Measurements from ENCODE around the gene MIGA2.
"Not testable (repeated sequence)": the region's sequence is repeated elsewhere in the genome, so short reads cannot be mapped to it uniquely, and the experiment has no call there.

Gene MIGA2

GRCh38 chr9:129028192-129028966 lies 8.0 kb upstream of the MIGA2 start, which contains the start of gene SH3GLB2:
Gene SH3GLB2 (minus strand): TSS chr9:129028331. CDS start chr9:129028154, 177 bp downstream.
- no peaks in the 10 kb centered on the region for H3K9me3 Mint-ChIP-seq
- H3K27ac Mint-ChIP-seq, result no peak within 1 kb of the TSS

GRCh38 chr9:129030191-129030590 lies 6.2 kb upstream of the MIGA2 start:
- H3K27ac Mint-ChIP-seq, result no peak overlapping the region
- no peaks in the 10 kb centered on the region for H3K9me3 Mint-ChIP-seq
- H3K27me3 Mint-ChIP-seq (ENCODE audit: low read depth, poor library complexity), result peaks cover 8% of the 10 kb centered on the region
- H3K4me1 Mint-ChIP-seq, result peaks cover 43% of the 10 kb centered on the region
- no peaks in the 10 kb centered on the region for H3K36me3 Mint-ChIP-seq (ENCODE audit: low read depth)
- TF ChIP-seq CTCF (IDR thresholded peaks at IDR 0.05), result no peak
- no peak overlapping the region for H3K4me3 Mint-ChIP-seq
- DNase-seq, result no peak

More at GRCh38 chr9:129028192-129028966, 8.0 kb upstream of the MIGA2 start, which contains the start of gene SH3GLB2:
- Mint-ChIP-seq H3K27me3 (ENCODE audit: low read depth, poor library complexity) (peaks cover 5% of the 10 kb centered on the region), H3K4me3 (peak within 1 kb of the TSS; percentile 80), H3K36me3 (ENCODE audit: low read depth) (no peaks in the 10 kb centered on the region), H3K4me1 (peaks cover 52% of the 10 kb centered on the region)
- DNase-seq, result peak; percentile 98
- peak; percentile 83 for TF ChIP-seq CTCF (IDR thresholded peaks at IDR 0.05)

- Mint-ChIP-seq H3K4me1 (peaks cover 37% of the 10 kb centered on the region), H3K27ac (no peak overlapping the region), H3K4me3 (no peak overlapping the region), H3K9me3 (no peaks in the 10 kb centered on the region), H3K27me3 (ENCODE audit: low read depth, poor library complexity) (peaks cover 8% of the 10 kb centered on the region), H3K36me3 (ENCODE audit: low read depth) (no peaks in the 10 kb centered on the region)
- TF ChIP-seq CTCF (IDR thresholded peaks at IDR 0.05), result no peak
- DNase-seq, result no peak
Measured at GRCh38 chr9:129031514-129031913, 4.9 kb upstream of the MIGA2 start.

- H3K27ac Mint-ChIP-seq, result no peak overlapping the region
- no peaks in the 10 kb centered on the region for H3K36me3 Mint-ChIP-seq (ENCODE audit: low read depth)
- TF ChIP-seq CTCF (IDR thresholded peaks at IDR 0.05), result no peak
- no peaks in the 10 kb centered on the region for H3K9me3 Mint-ChIP-seq
- H3K4me1 Mint-ChIP-seq, result peaks cover 37% of the 10 kb centered on the region
- H3K4me3 Mint-ChIP-seq, result no peak overlapping the region
- no peak for DNase-seq
- H3K27me3 Mint-ChIP-seq (ENCODE audit: low read depth, poor library complexity), result peaks cover 11% of the 10 kb centered on the region
Measured at GRCh38 chr9:129032541-129033159, 3.8 kb upstream of the MIGA2 start.

GRCh38 chr9:129033216-129033615 lies 3.2 kb upstream of the MIGA2 start:
- peaks cover 43% of the 10 kb centered on the region for H3K4me1 Mint-ChIP-seq
- no peaks in the 10 kb centered on the region for H3K36me3 Mint-ChIP-seq (ENCODE audit: low read depth)
- no peaks in the 10 kb centered on the region for H3K9me3 Mint-ChIP-seq
- H3K27me3 Mint-ChIP-seq (ENCODE audit: low read depth, poor library complexity), result peaks cover 11% of the 10 kb centered on the region
- TF ChIP-seq CTCF (IDR thresholded peaks at IDR 0.05), result no peak
- no peak overlapping the region for H3K27ac Mint-ChIP-seq
- no peak for DNase-seq
- H3K4me3 Mint-ChIP-seq, result no peak overlapping the region

GRCh38 chr9:129035838-129036237 lies 588 bp upstream of the MIGA2 start:
- peaks cover 14% of the 10 kb centered on the region for H3K27me3 Mint-ChIP-seq (ENCODE audit: low read depth, poor library complexity)
- H3K4me3 Mint-ChIP-seq, result peak overlapping the region; percentile 96
- peaks cover 27% of the 10 kb centered on the region for H3K4me1 Mint-ChIP-seq
- not testable (repeated sequence) for H3K9me3 Mint-ChIP-seq; H3K36me3 Mint-ChIP-seq (ENCODE audit: low read depth); DNase-seq
- H3K27ac Mint-ChIP-seq, result peak overlapping the region; percentile 70
